HEK293 (cell line): Measurements from ENCODE around the gene NMNAT3.

ENCODE experiments used
- CTCF ChIP-seq: fragments of 450-650 bp; formaldehyde crosslinking; IDR thresholded peaks from 2 replicates; pipeline ENCODE4 v1.5.1; 2016; ENCODE audit warnings: missing biosample characterization, missing genetic modification characterization
- INSM2 ChIP-seq: fragments of 450-650 bp; formaldehyde crosslinking; IDR thresholded peaks from 2 replicates; pipeline ENCODE4 v1.5.1; 2016; ENCODE audit warnings: missing biosample characterization, missing genetic modification characterization
- SETDB1 ChIP-seq: IDR thresholded peaks from one replicate; pipeline ENCODE4 v1.6.1; 2017; ENCODE audit warnings: mild to moderate bottlenecking, low read length, moderate library complexity, mixed read lengths; ENCODE audit not compliant: insufficient read length
- ZNF777 ChIP-seq: fragments of 450-650 bp; formaldehyde crosslinking; IDR thresholded peaks from 2 replicates; pipeline ENCODE4 v1.5.1; 2017; ENCODE audit warnings: missing biosample characterization, missing genetic modification characterization, borderline replicate concordance

- TF ChIP-seq ZNF777 (tag by site-specific recombination) (no peak), CTCF (no peak), SETDB1 (no peak), INSM2 (tag by site-specific recombination) (no peak)
Observed at GRCh38 chr3:139676108-139676507, 1.7 kb downstream of the NMNAT3 start.
